ENCODE measurements around the gene AMZ1. TPM values are rescaled to one million over a fixed set of nuclear protein-coding genes. Genes with fewer than 3 reads are reported as not detected.

The AMZ1 gene
- total RNA-seq, 4 donors from 2014 or later: 0.64 TPM; not detected in 3

- Histone ChIP-seq H3K27ac (peak overlapping the region in 1 of 4 donors; percentile 7), H3K4me3 (no peak overlapping the region), H3K9me3 (no peaks in the 10 kb centered on the region), H3K27me3 (no peaks in the 10 kb centered on the region), H3K36me3 (no peaks in the 10 kb centered on the region), H3K4me1 (peaks cover 17 to 38% (median 33%) of the 10 kb centered on the region in 4 donors)
- no peak for DNase-seq
- in situ Hi-C loops (cut with MboI; ENCODE audit: low pct_ligation_motif_present in 1 of 4, low pct_unique_long_range_greater_than_20kb in 1 of 4, low sequenced_read_pairs in 3 of 4): no loop called here
- TF ChIP-seq EP300 (IDR thresholded peaks at IDR 0.05; ENCODE audit: low read depth) (no peak), POLR2A (IDR thresholded peaks at IDR 0.05) (no peak), CTCF (IDR thresholded peaks at IDR 0.05) (no peak), POLR2AphosphoS5 (IDR thresholded peaks at IDR 0.05) (no peak)
- intact Hi-C loops (cut with DNase I; ENCODE audit: low total_unique reads): no loop called here
Measured at GRCh38 chr7:2755531-2755930, 67.5 kb downstream of the AMZ1 start.

GRCh38 chr7:2757361-2757903, 69.4 kb downstream of the AMZ1 start:
- H3K4me1 ChIP-seq: peaks cover 32 to 52% (median 38%) of the 10 kb centered on the region in 4 donors
- peak; percentile 38 for DNase-seq
- H3K4me3 ChIP-seq: no peak overlapping the region
- in situ Hi-C loops (cut with MboI; ENCODE audit: low pct_ligation_motif_present in 1 of 4, low pct_unique_long_range_greater_than_20kb in 1 of 4, low sequenced_read_pairs in 3 of 4) (no loop called here), intact Hi-C loops (cut with DNase I; ENCODE audit: low total_unique reads) (no loop called here)
- no peaks in the 10 kb centered on the region for H3K27me3 ChIP-seq
- no peaks in the 10 kb centered on the region for H3K36me3 ChIP-seq
- H3K27ac ChIP-seq: peak overlapping the region; percentile 85 to 91 (median 87)
- H3K9me3 ChIP-seq: no peaks in the 10 kb centered on the region
- WGBS, 2 donors (ENCODE audit: low coverage in 1 of 2): 60 to 67% methylated on average over 6 to 11 of the region's 11 CpGs
- TF ChIP-seq POLR2AphosphoS5 (IDR thresholded peaks at IDR 0.05) (no peak), CTCF (IDR thresholded peaks at IDR 0.05) (no peak), EP300 (IDR thresholded peaks at IDR 0.05; ENCODE audit: low read depth) (no peak), POLR2A (IDR thresholded peaks at IDR 0.05) (no peak)

DNA sequence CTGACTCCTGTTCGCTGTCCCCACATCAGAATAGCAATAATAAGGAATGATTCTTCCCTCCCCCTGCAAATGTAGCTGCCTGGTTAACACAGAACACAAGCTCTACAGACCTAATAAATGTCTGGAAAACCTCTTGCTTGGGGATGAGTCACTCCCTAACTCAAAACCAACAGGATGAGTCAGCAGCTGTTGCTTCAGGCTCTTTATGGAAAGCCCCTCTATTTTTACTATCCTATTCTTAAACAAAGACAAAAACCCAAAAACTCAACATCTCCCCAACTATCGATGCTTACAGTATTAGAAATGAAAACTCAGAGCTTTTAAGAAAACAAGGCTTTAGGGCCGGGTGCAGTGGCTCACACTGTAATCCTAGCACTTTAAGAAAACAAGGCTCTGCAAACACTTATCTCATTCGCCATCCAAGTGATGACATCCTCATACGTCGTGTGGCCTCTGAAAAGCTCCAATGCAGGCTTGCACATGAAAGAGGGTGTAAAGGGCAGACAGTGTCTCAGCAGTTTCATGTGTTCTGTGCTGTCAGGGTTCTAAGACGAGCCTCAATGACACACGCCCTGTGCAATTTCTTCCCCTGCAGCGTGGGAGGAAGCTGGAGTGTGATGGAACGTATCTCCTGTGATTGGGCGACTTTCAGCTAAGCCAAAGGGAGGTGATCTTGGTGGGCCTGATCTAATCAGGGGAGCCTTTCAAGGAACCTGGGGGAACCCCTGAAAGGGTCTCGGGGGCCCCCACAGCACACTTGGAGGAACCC, 70.1 kb downstream of the AMZ1 start:
- in situ Hi-C loops (cut with MboI; ENCODE audit: low pct_ligation_motif_present in 1 of 4, low pct_unique_long_range_greater_than_20kb in 1 of 4, low sequenced_read_pairs in 3 of 4): no loop called here
- H3K4me1 ChIP-seq: peaks cover 32 to 56% (median 39%) of the 10 kb centered on the region in 4 donors

More for the DNA sequence above, 70.1 kb downstream of the AMZ1 start:
- no peaks in the 10 kb centered on the region for H3K36me3 ChIP-seq
- intact Hi-C loops (cut with DNase I; ENCODE audit: low total_unique reads): no loop called here
- H3K27ac ChIP-seq: peak overlapping the region; percentile 85 to 91 (median 87)
- H3K9me3 ChIP-seq: no peaks in the 10 kb centered on the region
- no peak overlapping the region for H3K4me3 ChIP-seq
- WGBS, 2 donors (ENCODE audit: low coverage in 1 of 2): 24 to 52% methylated on average over 5 to 12 of the region's 12 CpGs
- peak; percentile 44 for DNase-seq
- peak; percentile 45 for TF ChIP-seq EP300 (IDR thresholded peaks at IDR 0.05; ENCODE audit: low read depth)
- no peak for TF ChIP-seq CTCF (IDR thresholded peaks at IDR 0.05)
- TF ChIP-seq POLR2AphosphoS5 (IDR thresholded peaks at IDR 0.05): peak; percentile 60 to 75 (median 61)
- TF ChIP-seq POLR2A (IDR thresholded peaks at IDR 0.05): no peak
- H3K27me3 ChIP-seq: no peaks in the 10 kb centered on the region
